Neural cell (in vitro differentiated cells): ENCODE results near the gene HIPK2. TPM values are rescaled to one million over a fixed set of nuclear protein-coding genes. Genes with fewer than 3 reads are reported as not detected.

ENCODE experiments used
- H2AFZ ChIP-seq: fragments of 200-600, 300-800 bp; sonication (generic), shearing (Covaris generic); 2 replicates; pipeline ENCODE4 v1.6.0; 2014; ENCODE audit warnings: low read depth, mild to moderate bottlenecking, antibody characterized with exemption, low read length, moderate library complexity
- H3F3A ChIP-seq: fragments of 200-600 bp; shearing (Covaris generic); 2 replicates; pipeline ENCODE4 v1.6.1; 2016; ENCODE audit warnings: mild to moderate bottlenecking, moderate library complexity, mixed read lengths, antibody characterized with exemption, low read length; ENCODE audit not compliant: insufficient read depth, poor library complexity, severe bottlenecking
- H3K27ac ChIP-seq: fragments of 200-600, 300-800 bp; sonication (generic), shearing (Covaris generic); 2 replicates; pipeline ENCODE4 v1.5.1; 2014; ENCODE audit warnings: mild to moderate bottlenecking, low read length, moderate library complexity
- H3K27me3 ChIP-seq: fragments of 300-800, 200-600 bp; sonication (generic), shearing (Covaris generic); 2 replicates; pipeline ENCODE4 v1.6.0; 2014; ENCODE audit warnings: mild to moderate bottlenecking, low read depth, low read length, moderate library complexity; ENCODE audit not compliant: insufficient read depth
- H3K36me3 ChIP-seq: fragments of 300-800, 200-600 bp; sonication (generic), shearing (Covaris generic); 2 replicates; pipeline ENCODE4 v1.5.1; 2014; ENCODE audit warnings: mild to moderate bottlenecking, antibody characterized with exemption, low read length, moderate library complexity; ENCODE audit not compliant: insufficient read depth
- H3K4me2 ChIP-seq: fragments of 300-800, 200-600 bp; sonication (generic), shearing (Covaris generic); 2 replicates; pipeline ENCODE4 v1.6.0; 2014; ENCODE audit warnings: mild to moderate bottlenecking, low read length
- H3K4me3 ChIP-seq: fragments of 300-800, 200-600 bp; sonication (generic), shearing (Covaris generic); 2 replicates; pipeline ENCODE4 v1.5.1; 2014; ENCODE audit warnings: mild to moderate bottlenecking, low read length, moderate library complexity
- H3K79me2 ChIP-seq: fragments of 200-600 bp; shearing (Covaris generic); replicated peaks from 2 replicates; pipeline ENCODE4 v1.6.0; 2014; ENCODE audit warnings: mild to moderate bottlenecking, low read length, moderate library complexity; ENCODE audit not compliant: insufficient read depth
- H3K9ac ChIP-seq: fragments of 300-800, 200-600 bp; sonication (generic), shearing (Covaris generic); 2 replicates; pipeline ENCODE4 v1.6.1; 2016; ENCODE audit warnings: mild to moderate bottlenecking, low read length, mixed read lengths
- H3K9me2 ChIP-seq: fragments of 200-600 bp; shearing (Covaris generic); 2 replicates; pipeline ENCODE4 v1.6.1; 2016; ENCODE audit warnings: mild to moderate bottlenecking, low read length, mixed read lengths; ENCODE audit not compliant: insufficient read depth
- H3K9me3 ChIP-seq: fragments of 200-600, 300-800 bp; sonication (generic), shearing (Covaris generic); 2 replicates; pipeline ENCODE4 v1.6.1; 2016; ENCODE audit warnings: mild to moderate bottlenecking, mixed run types, low read length, moderate library complexity, mixed read lengths
- H4K20me1 ChIP-seq: fragments of 200-600 bp; shearing (Covaris generic); 2 replicates; pipeline ENCODE4 v1.6.1; 2016; ENCODE audit warnings: mild to moderate bottlenecking, mixed run types; ENCODE audit not compliant: insufficient read depth
- CTCF ChIP-seq: fragments of 450-650 bp; IDR thresholded peaks from 2 replicates; pipeline ENCODE4 v1.5.1; 2014; ENCODE audit warnings: antibody characterized with exemption, mild to moderate bottlenecking, moderate library complexity; ENCODE audit not compliant: poor library complexity, severe bottlenecking
- EP300 ChIP-seq: fragments of 450-650 bp; conservative IDR thresholded peaks from 2 replicates; pipeline ENCODE4 v1.6.1; 2014; ENCODE audit warnings: antibody characterized with exemption, mild to moderate bottlenecking, moderate library complexity; ENCODE audit not compliant: poor library complexity, severe bottlenecking
- EZH2 ChIP-seq: fragments of 200-600, 300-800 bp; shearing (Covaris generic), sonication (generic); IDR thresholded peaks from 2 replicates; pipeline ENCODE4 v1.6.1; 2014; ENCODE audit warnings: antibody characterized with exemption, low read length, borderline replicate concordance, mild to moderate bottlenecking; ENCODE audit not compliant: insufficient read depth, poor library complexity, severe bottlenecking
- MXI1 ChIP-seq: fragments of 450-650 bp; conservative IDR thresholded peaks from 2 replicates; pipeline ENCODE4 v1.6.1; 2014; ENCODE audit warnings: antibody characterized with exemption, mild to moderate bottlenecking; ENCODE audit not compliant: poor library complexity, severe bottlenecking
- POLR2AphosphoS5 ChIP-seq: IDR thresholded peaks from 2 replicates; pipeline ENCODE4 v1.6.1; 2012
- RAD21 ChIP-seq: fragments of 450-650 bp; conservative IDR thresholded peaks from 2 replicates; pipeline ENCODE4 v1.6.1; 2014; ENCODE audit warnings: antibody characterized with exemption, mild to moderate bottlenecking, moderate library complexity
- REST ChIP-seq: IDR thresholded peaks from 2 replicates; pipeline ENCODE4 v1.6.1; 2012; ENCODE audit warnings: borderline replicate concordance
- SMC3 ChIP-seq: fragments of 450-650 bp; conservative IDR thresholded peaks from 2 replicates; pipeline ENCODE4 v1.6.1; 2014; ENCODE audit warnings: antibody characterized with exemption, mild to moderate bottlenecking, moderate library complexity; ENCODE audit not compliant: poor library complexity
- TAF1 ChIP-seq: IDR thresholded peaks from 2 replicates; pipeline ENCODE4 v1.6.1; 2012; ENCODE audit warnings: low read depth
- polyA plus RNA-seq: library from polyadenylated mRNA; depleted of rRNA; stranded (reverse); fragments of >200 nt; gene quantifications from 2 replicates; pipeline ENCODE4 v1.2.3, GENCODE V29; 2014

Gene HIPK2
- polyA plus RNA-seq, 1 donor from 2014 or later, result 8.5 TPM

DNA sequence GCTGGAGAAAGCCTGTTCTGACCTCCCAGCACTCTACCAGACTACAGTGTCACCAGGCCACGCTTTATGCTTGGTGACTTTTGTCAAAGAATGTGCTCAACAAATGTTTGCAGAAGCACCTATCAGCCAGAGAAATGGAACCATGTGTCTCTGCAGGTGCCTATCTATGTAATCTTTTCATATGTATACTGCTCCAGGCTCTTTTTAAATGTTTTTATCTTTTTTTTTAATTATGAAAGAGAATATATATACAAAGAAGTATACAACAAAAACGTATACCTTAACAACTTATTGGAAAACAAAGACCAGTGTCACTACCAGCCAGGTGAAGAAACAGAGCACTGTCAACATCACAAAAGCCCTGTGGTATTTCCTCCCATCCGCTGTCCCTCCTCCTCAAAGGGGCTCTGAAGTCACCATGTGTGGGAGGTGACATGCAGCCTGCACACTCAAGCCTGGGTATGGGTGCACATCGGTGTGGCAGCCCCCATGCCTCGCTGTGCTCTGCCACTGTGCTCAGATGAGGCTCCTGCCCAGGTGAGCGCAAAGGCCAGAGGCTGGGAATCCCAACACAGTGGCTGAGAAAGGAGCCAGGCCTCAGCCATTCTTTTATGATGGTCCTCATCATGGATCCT lies 133.7 kb downstream of the HIPK2 start:
- Histone ChIP-seq H3K27ac (no peak overlapping the region), H4K20me1 (no peaks in the 10 kb centered on the region), H3K4me2 (no peak overlapping the region), H3K9me3 (no peaks in the 10 kb centered on the region), H3K9me2 (no peaks in the 10 kb centered on the region), H3K27me3 (no peaks in the 10 kb centered on the region), H3K36me3 (no peaks in the 10 kb centered on the region), H2AFZ (no peak overlapping the region), H3K9ac (no peak overlapping the region), H3K4me3 (no peak overlapping the region), H3K79me2 (peaks cover 8% of the 10 kb centered on the region), H3F3A (no peaks in the 10 kb centered on the region)
- no peak for TF ChIP-seq EP300
- TF ChIP-seq REST, result no peak

DNA sequence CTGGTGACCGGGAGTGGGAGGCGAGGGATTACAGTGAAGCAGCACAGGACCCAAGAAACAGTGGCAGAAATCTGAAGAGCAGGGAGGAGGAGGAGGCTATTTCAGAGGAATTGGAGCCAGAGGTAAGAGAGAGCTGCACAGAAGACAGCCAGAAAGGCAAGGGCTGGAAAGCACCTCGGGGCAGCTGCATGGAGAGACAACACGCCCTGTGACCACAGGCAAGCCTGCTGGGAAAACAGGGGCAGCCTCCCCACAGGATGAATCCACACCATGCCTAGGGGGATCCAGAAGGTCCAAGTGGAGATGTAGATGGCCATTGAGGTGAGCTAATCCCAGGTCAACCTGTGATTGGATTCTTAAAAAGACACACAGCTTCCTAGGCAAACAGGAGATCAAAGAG lies 135.5 kb downstream of the HIPK2 start:
- H3K4me3 ChIP-seq, result no peak overlapping the region
- H3K36me3 ChIP-seq, result no peaks in the 10 kb centered on the region
- H3K9ac ChIP-seq, result no peak overlapping the region
- no peaks in the 10 kb centered on the region for H3K9me3 ChIP-seq
- no peak overlapping the region for H2AFZ ChIP-seq
- no peak overlapping the region for H3K4me2 ChIP-seq
- no peak overlapping the region for H3K27ac ChIP-seq
- TF ChIP-seq CTCF (no peak), SMC3 (no peak)
- H3F3A ChIP-seq, result no peaks in the 10 kb centered on the region
- peaks cover 8% of the 10 kb centered on the region for H3K79me2 ChIP-seq
- H4K20me1 ChIP-seq, result no peaks in the 10 kb centered on the region
- H3K27me3 ChIP-seq, result no peaks in the 10 kb centered on the region
- H3K9me2 ChIP-seq, result no peaks in the 10 kb centered on the region

GRCh38 chr7:139641337-139641992 lies 136.3 kb downstream of the HIPK2 start:
- Histone ChIP-seq H3K36me3 (no peaks in the 10 kb centered on the region), H3K9me3 (no peaks in the 10 kb centered on the region), H4K20me1 (no peaks in the 10 kb centered on the region), H3K9me2 (no peaks in the 10 kb centered on the region), H3K4me2 (no peak overlapping the region), H3F3A (no peaks in the 10 kb centered on the region), H3K9ac (no peak overlapping the region), H2AFZ (no peak overlapping the region), H3K79me2 (peaks cover 8% of the 10 kb centered on the region), H3K27me3 (no peaks in the 10 kb centered on the region), H3K27ac (no peak overlapping the region), H3K4me3 (no peak overlapping the region)
- no peak for TF ChIP-seq TAF1
- TF ChIP-seq REST, result no peak
- no peak for TF ChIP-seq RAD21
- no peak for TF ChIP-seq EZH2
- TF ChIP-seq SMC3, result no peak
- TF ChIP-seq MXI1, result no peak
- no peak for TF ChIP-seq POLR2AphosphoS5
- TF ChIP-seq CTCF, result no peak
- TF ChIP-seq EP300, result no peak
